ENCODE results near the gene FBXL17. TPM values are rescaled to one million over a fixed set of nuclear protein-coding genes. Genes with fewer than 3 reads are reported as not detected.

Gene FBXL17
- total and polyA plus RNA-seq, 3 experiments from 2014 or later, result 6.4 to 8.2 (median 6.9) TPM

DNA sequence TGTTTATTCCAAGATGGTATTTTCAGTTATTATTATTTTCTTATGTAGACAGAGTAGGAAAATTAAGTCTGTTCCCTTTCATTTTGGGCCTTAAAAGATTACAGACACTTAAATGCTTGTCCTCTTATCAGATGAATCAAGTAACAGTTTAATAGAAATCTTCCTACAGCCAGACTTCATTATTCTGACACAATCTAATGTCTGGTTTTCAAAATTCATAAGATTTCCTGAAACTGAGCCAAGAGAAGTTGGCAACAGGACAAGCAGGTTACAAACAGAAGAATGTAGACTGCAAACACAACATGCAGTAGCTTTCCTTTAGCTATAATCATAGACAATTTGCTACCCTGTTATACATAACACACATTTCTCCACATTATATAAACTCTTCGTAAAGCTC lies 130.5 kb downstream of the FBXL17 start:
- H3K36me3 Mint-ChIP-seq, result peaks cover 0 to 11% (median 5%) of the 10 kb centered on the region in 3 donors

DNA sequence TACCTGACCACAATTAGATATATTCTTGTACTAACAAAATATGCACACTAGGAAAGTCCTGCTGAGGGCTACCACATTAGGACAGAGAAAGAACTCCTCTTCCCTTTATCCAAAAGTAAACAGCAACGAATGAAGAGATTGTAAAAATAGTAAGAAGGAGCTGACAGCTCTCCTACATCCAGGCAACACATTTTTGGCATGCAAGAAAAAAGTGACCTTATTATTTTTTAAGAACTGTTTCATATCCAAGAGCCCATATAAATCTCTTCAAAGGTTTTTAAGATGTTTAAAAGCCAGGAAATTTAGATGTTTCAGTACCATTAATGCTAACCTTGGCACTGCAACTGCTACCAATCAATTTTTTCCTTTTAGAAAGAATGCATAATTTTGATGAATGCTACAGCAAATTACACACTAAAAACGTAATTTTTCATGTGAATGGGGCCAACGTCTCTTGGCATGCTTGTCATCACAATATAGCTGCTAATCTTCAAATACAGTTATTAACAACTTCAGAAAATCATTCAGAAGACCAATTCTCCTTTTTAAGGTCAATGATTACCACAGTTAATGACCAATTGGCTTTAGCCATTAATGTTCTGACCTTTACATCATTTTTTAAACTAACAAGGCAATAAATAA lies 132.0 kb downstream of the FBXL17 start:
- Histone ChIP-seq H3K4me1 (ENCODE audit: insufficient read depth, low read length) (no peaks in the 10 kb centered on the region), H3K4me3 (ENCODE audit: low read length) (no peak overlapping the region), H3K36me3 (ENCODE audit: insufficient read depth, low read length) (no peaks in the 10 kb centered on the region), H3K27me3 (ENCODE audit: insufficient read depth, low read length, poor library complexity, severe bottlenecking) (no peaks in the 10 kb centered on the region), H3K27ac (ENCODE audit: low read depth, low read length) (no peak overlapping the region), H3K9me3 (ENCODE audit: low read length) (no peaks in the 10 kb centered on the region)
- ChIA-PET CTCF (interaction anchor here (1.4 kb wide), 1 partner anchor 11 kb away, joined by 3 read pairs; no protein-coding TSS in a partner anchor), POLR2A (no interaction called here)
- Mint-ChIP-seq H3K27me3 (no peaks in the 10 kb centered on the region), H3K9me3 (no peaks in the 10 kb centered on the region), H3K27ac (no peak overlapping the region), H3K4me3 (no peak overlapping the region), H3K36me3 (peaks cover 0 to 13% (median 5%) of the 10 kb centered on the region in 3 donors), H3K4me1 (peaks cover 0 to 14% (median 0%) of the 10 kb centered on the region in 3 donors)
- DNase-seq, result no peak

More for the DNA sequence above, 130.5 kb downstream of the FBXL17 start:
- no peaks in the 10 kb centered on the region for H3K36me3 ChIP-seq (ENCODE audit: insufficient read depth, low read length)
- ChIA-PET CTCF (interaction anchor here (1.4 kb wide), 1 partner anchor 9 kb away, joined by 3 read pairs; no protein-coding TSS in a partner anchor), POLR2A (no interaction called here)
- no peaks in the 10 kb centered on the region for H3K9me3 ChIP-seq (ENCODE audit: low read length)
- no peaks in the 10 kb centered on the region for H3K27me3 ChIP-seq (ENCODE audit: insufficient read depth, low read length, poor library complexity, severe bottlenecking)
- H3K4me1 ChIP-seq (ENCODE audit: insufficient read depth, low read length), result no peaks in the 10 kb centered on the region
- no peaks in the 10 kb centered on the region for H3K9me3 Mint-ChIP-seq
- no peak overlapping the region for H3K27ac Mint-ChIP-seq
- H3K4me3 Mint-ChIP-seq, result no peak overlapping the region
- H3K4me3 ChIP-seq (ENCODE audit: low read length), result no peak overlapping the region
- no peak for DNase-seq
- H3K27ac ChIP-seq (ENCODE audit: low read depth, low read length), result no peak overlapping the region
- peaks cover 0 to 14% (median 0%) of the 10 kb centered on the region in 3 donors for H3K4me1 Mint-ChIP-seq
- no peaks in the 10 kb centered on the region for H3K27me3 Mint-ChIP-seq

DNA sequence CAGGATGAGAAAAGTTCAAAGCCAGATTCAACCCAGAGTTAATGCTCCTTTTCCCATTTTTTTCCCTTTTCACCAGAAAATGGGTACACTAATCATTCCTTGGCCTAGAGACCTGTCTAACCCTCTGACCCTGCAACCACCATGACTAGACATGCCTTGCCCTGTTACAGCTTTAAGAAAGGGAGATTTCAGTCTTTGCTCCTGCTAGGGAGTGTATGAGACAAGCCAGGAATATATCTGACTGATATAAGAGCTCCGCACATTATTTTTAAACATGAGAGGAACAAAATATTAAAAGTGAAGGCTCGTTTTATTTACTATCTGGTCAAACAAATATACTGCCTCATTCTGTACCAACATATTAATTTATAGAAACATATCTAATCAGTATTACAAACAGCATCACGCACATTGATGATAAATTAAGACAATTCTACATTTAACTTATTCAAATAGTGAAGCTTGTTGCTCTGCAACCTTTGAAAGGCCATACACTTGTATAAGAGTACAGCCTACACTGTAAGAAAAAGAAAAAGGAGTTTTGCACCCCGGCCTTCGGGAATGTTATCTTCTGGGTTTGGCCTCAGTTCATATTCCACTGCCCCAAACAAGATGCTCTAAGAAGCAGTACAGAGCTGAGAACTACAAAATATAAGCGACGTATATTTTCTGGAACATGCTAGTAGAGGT lies 132.7 kb downstream of the FBXL17 start:
- Histone ChIP-seq H3K4me3 (ENCODE audit: low read length) (no peak overlapping the region), H3K27me3 (ENCODE audit: insufficient read depth, low read length, poor library complexity, severe bottlenecking) (no peaks in the 10 kb centered on the region), H3K4me1 (ENCODE audit: insufficient read depth, low read length) (no peaks in the 10 kb centered on the region), H3K9me3 (ENCODE audit: low read length) (no peaks in the 10 kb centered on the region), H3K27ac (ENCODE audit: low read depth, low read length) (no peak overlapping the region), H3K36me3 (ENCODE audit: insufficient read depth, low read length) (no peaks in the 10 kb centered on the region)
- Mint-ChIP-seq H3K4me3 (no peak overlapping the region), H3K27me3 (no peaks in the 10 kb centered on the region), H3K36me3 (peaks cover 0 to 13% (median 5%) of the 10 kb centered on the region in 3 donors), H3K9me3 (no peaks in the 10 kb centered on the region), H3K4me1 (peaks cover 0 to 14% (median 0%) of the 10 kb centered on the region in 3 donors), H3K27ac (no peak overlapping the region)
- ChIA-PET POLR2A (no interaction called here), CTCF (no interaction called here)
- DNase-seq, result no peak

DNA sequence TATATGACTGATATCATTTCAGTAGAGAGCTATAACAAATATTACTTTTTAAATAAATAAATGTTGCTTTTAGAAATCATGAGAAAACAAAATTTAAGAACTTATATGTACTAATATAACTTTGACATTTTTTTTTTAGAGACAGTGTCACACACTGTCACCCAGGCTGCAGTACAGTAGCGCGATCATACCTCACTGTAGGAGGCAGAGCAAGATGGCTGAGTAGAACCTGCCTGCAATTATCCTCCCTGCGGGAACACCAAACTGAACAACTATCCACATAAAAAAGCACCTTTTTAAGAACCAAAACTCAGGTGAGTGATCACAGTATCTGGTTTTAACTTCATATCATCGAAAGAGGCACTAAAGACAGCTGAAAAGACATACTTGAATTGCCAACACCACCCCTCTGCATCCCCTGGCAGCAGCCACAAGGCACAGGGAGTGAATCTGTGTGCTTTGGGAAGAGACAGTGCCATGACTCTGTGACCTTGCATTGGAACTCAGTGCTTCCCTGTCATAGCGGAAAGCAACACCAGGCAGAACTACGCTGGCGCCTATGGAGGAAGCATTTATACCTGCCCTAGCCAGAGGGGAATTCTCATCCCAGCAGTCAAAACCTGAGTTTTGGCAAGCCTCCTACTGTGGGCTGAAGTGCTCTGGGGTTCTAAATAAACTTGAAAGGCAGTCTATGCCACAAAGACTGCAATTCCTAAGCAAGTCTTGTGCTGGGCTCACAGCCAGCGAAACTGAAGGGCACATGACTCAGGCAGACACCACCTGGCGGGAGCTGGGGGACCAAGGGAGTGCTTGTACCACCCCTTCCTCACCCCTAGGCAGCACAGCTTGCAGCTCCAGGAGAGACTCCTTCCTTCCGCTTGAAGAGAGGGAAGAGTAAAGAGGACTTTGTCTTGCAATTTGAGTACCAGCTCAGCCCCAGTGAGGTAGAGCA lies 142.7 kb downstream of the FBXL17 start:
- H3K27ac Mint-ChIP-seq, result no peak overlapping the region
- no peak overlapping the region for H3K27ac ChIP-seq (ENCODE audit: low read depth, low read length)
- CTCF ChIA-PET, result interaction anchor here (0.6 to 1.3 kb wide), 3 partner anchors 21 to 520 kb away, joined by 3 read pairs; no protein-coding TSS in a partner anchor
- POLR2A ChIA-PET, result no interaction called here
- H3K4me1 ChIP-seq (ENCODE audit: insufficient read depth, low read length), result no peaks in the 10 kb centered on the region
- DNase-seq, result no peak
- H3K27me3 Mint-ChIP-seq, result no peaks in the 10 kb centered on the region
- no peaks in the 10 kb centered on the region for H3K27me3 ChIP-seq (ENCODE audit: insufficient read depth, low read length, poor library complexity, severe bottlenecking)
- H3K9me3 Mint-ChIP-seq, result peaks cover 0 to 2% (median 0%) of the 10 kb centered on the region in 5 donors
- H3K9me3 ChIP-seq (ENCODE audit: low read length), result no peaks in the 10 kb centered on the region
- H3K4me3 Mint-ChIP-seq, result no peak overlapping the region
- H3K4me1 Mint-ChIP-seq, result peaks cover 7 to 17% (median 10%) of the 10 kb centered on the region in 3 donors
- no peaks in the 10 kb centered on the region for H3K36me3 ChIP-seq (ENCODE audit: insufficient read depth, low read length)
- H3K36me3 Mint-ChIP-seq, result peaks cover 11 to 26% (median 16%) of the 10 kb centered on the region in 3 donors
- H3K4me3 ChIP-seq (ENCODE audit: low read length), result no peak overlapping the region

DNA sequence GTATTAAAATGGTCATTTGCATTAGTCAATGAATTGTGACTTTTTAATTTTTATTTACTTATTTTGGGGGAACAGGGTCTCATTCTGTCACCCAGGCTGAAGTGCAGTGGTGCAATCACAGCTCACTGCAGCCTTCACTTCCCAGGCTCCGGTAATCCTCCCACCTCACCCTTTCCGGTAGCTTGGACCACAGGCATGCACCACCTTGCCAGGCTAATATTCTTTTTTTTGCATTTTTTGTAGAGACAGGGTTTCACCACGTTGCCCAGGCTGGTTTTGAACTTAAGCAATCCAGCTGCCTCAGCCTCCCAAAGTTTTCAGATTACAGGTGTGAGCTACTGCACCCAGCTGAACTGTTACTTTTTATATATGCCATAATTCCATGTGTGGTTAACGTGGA lies 143.4 kb downstream of the FBXL17 start:
- no peak overlapping the region for H3K27ac Mint-ChIP-seq
- no peaks in the 10 kb centered on the region for H3K9me3 ChIP-seq (ENCODE audit: low read length)
- peaks cover 7 to 17% (median 10%) of the 10 kb centered on the region in 3 donors for H3K4me1 Mint-ChIP-seq
- H3K36me3 ChIP-seq (ENCODE audit: insufficient read depth, low read length), result no peaks in the 10 kb centered on the region
- H3K4me3 ChIP-seq (ENCODE audit: low read length), result no peak overlapping the region
- H3K27me3 ChIP-seq (ENCODE audit: insufficient read depth, low read length, poor library complexity, severe bottlenecking), result no peaks in the 10 kb centered on the region
- no peaks in the 10 kb centered on the region for H3K4me1 ChIP-seq (ENCODE audit: insufficient read depth, low read length)
- peaks cover 0 to 2% (median 0%) of the 10 kb centered on the region in 5 donors for H3K9me3 Mint-ChIP-seq
- POLR2A ChIA-PET, result no interaction called here
- CTCF ChIA-PET, result interaction anchor here (0.6 kb wide), 1 partner anchor 521 kb away, joined by 3 read pairs; no protein-coding TSS in a partner anchor
- no peak overlapping the region for H3K27ac ChIP-seq (ENCODE audit: low read depth, low read length)
- H3K36me3 Mint-ChIP-seq, result peaks cover 14 to 29% (median 18%) of the 10 kb centered on the region in 3 donors
- no peak for DNase-seq
- H3K27me3 Mint-ChIP-seq, result no peaks in the 10 kb centered on the region
- no peak overlapping the region for H3K4me3 Mint-ChIP-seq

DNA sequence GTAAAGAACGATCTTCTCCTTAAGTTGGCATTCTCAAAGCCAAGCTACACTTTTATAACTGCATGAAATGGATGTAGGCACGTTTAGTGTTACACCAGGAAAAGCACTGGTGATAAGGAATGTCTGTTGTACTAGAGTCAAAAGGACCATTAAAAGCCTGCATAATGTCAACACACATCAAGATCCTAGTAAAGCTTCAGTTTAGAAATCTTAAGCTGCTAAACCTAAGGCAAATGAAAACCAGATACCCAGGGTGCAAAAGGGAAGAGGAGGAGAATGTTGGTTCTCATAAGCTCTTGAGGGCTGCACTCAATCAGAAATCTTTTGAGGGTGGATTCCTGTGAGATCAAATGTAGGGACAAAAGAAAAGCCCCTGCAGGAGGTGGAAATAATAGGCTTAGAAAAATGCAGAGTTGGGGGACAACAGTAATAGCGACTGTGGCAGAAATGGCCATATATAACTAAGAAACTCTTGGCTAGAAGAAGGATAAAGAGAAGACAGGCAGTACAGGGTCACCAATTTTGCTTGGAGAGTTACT lies 148.2 kb downstream of the FBXL17 start:
- no peak overlapping the region for H3K27ac Mint-ChIP-seq
- H3K4me1 Mint-ChIP-seq, result peaks cover 11 to 15% (median 13%) of the 10 kb centered on the region in 3 donors
- no peaks in the 10 kb centered on the region for H3K9me3 ChIP-seq (ENCODE audit: low read length)
- peaks cover 0 to 2% (median 0%) of the 10 kb centered on the region in 5 donors for H3K9me3 Mint-ChIP-seq
- no peaks in the 10 kb centered on the region for H3K36me3 ChIP-seq (ENCODE audit: insufficient read depth, low read length)
- no peak overlapping the region for H3K4me3 Mint-ChIP-seq
- no peak overlapping the region for H3K27ac ChIP-seq (ENCODE audit: low read depth, low read length)
- CTCF ChIA-PET, result no interaction called here
- H3K4me3 ChIP-seq (ENCODE audit: low read length), result no peak overlapping the region
- H3K27me3 Mint-ChIP-seq, result no peaks in the 10 kb centered on the region
- peaks cover 22 to 45% (median 27%) of the 10 kb centered on the region in 3 donors for H3K36me3 Mint-ChIP-seq
- H3K27me3 ChIP-seq (ENCODE audit: insufficient read depth, low read length, poor library complexity, severe bottlenecking), result no peaks in the 10 kb centered on the region
- no peaks in the 10 kb centered on the region for H3K4me1 ChIP-seq (ENCODE audit: insufficient read depth, low read length)
- no peak for DNase-seq
- POLR2A ChIA-PET, result no interaction called here

DNA sequence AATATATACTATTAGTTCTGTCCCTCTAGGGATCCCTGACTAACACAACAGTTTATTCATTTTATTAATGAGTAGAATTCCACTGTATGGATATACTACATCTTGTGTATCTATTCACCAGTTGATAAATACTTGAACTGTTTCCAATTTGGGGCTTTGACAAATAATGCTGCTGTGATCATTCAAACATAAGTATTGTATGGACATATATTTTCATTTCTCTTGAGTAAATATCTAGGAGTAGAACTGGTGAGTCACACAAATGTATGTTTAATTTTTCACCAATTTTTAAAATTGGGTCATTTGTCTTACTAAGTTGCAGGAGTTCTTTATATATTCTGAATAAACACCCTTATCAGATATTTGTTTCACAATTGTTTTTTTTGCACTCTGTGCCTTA lies 149.1 kb downstream of the FBXL17 start:
- Mint-ChIP-seq H3K27ac (no peak overlapping the region), H3K36me3 (peaks cover 23 to 49% (median 27%) of the 10 kb centered on the region in 3 donors), H3K9me3 (peaks cover 0 to 2% (median 0%) of the 10 kb centered on the region in 5 donors), H3K4me3 (no peak overlapping the region), H3K27me3 (no peaks in the 10 kb centered on the region), H3K4me1 (peaks cover 11 to 15% (median 13%) of the 10 kb centered on the region in 3 donors)
- Histone ChIP-seq H3K4me1 (ENCODE audit: insufficient read depth, low read length) (no peaks in the 10 kb centered on the region), H3K27ac (ENCODE audit: low read depth, low read length) (no peak overlapping the region), H3K27me3 (ENCODE audit: insufficient read depth, low read length, poor library complexity, severe bottlenecking) (no peaks in the 10 kb centered on the region), H3K9me3 (ENCODE audit: low read length) (no peaks in the 10 kb centered on the region), H3K4me3 (ENCODE audit: low read length) (no peak overlapping the region), H3K36me3 (ENCODE audit: insufficient read depth, low read length) (no peaks in the 10 kb centered on the region)
- POLR2A ChIA-PET, result no interaction called here
- CTCF ChIA-PET, result no interaction called here
- DNase-seq, result no peak
